ENCODE measurements around the gene DNAJC4. TPM values are rescaled to one million over a fixed set of nuclear protein-coding genes. Genes with fewer than 3 reads are reported as not detected.

Gene DNAJC4
- 10 to 100 TPM; 29.7 to 37.0 TPM for total RNA-seq

GRCh38 chr11:64230171-64230984 is at the start of gene DNAJC4:
DNAJC4 (plus strand) TSS chr11:64230548; CDS start chr11:64230855, 307 bp downstream.
- CTCF ChIA-PET: interaction anchor here (1.0 to 3.5 kb wide), 5 partner anchors 15 to 101 kb away, joined by 3 to 18 read pairs (median 5); partner anchors contain the start of gene FERMT3
- H3K4me1 Mint-ChIP-seq: peaks cover 43% of the 10 kb centered on the region
- ATAC-seq (peak; percentile 62), DNase-seq (peak; percentile 95)
- no peaks in the 10 kb centered on the region for H3K9me3 Mint-ChIP-seq (ENCODE audit: low read depth)
- no peaks in the 10 kb centered on the region for H3K27me3 Mint-ChIP-seq
- peaks cover 1% of the 10 kb centered on the region for H3K36me3 Mint-ChIP-seq
- H3K27ac Mint-ChIP-seq: peak within 1 kb of the TSS; percentile 85
- H3K4me3 Mint-ChIP-seq: peak within 1 kb of the TSS; percentile 76

GRCh38 chr11:64180891-64181290 is 49.5 kb upstream of the DNAJC4 start:
- H3K4me1 Mint-ChIP-seq: peaks cover 53% of the 10 kb centered on the region
- H3K27ac Mint-ChIP-seq: no peak overlapping the region
- DNase-seq (no peak), ATAC-seq (no peak)
- peaks cover 2% of the 10 kb centered on the region for H3K36me3 Mint-ChIP-seq
- no peaks in the 10 kb centered on the region for H3K9me3 Mint-ChIP-seq (ENCODE audit: low read depth)
- H3K27me3 Mint-ChIP-seq: no peaks in the 10 kb centered on the region
- H3K4me3 Mint-ChIP-seq: no peak overlapping the region
- CTCF ChIA-PET: interaction anchor here (1.2 to 1.8 kb wide), 2 partner anchors 24 to 181 kb away, joined by 3 to 4 read pairs; no protein-coding TSS in a partner anchor

- Mint-ChIP-seq H3K4me3 (no peak overlapping the region), H3K36me3 (peaks cover 3% of the 10 kb centered on the region), H3K9me3 (ENCODE audit: low read depth) (no peaks in the 10 kb centered on the region), H3K27ac (peak overlapping the region; percentile 31), H3K4me1 (peaks cover 51% of the 10 kb centered on the region), H3K27me3 (no peaks in the 10 kb centered on the region)
- no peak for ATAC-seq
- CTCF ChIA-PET: interaction anchor here (0.9 to 1.8 kb wide), 4 partner anchors 23 to 182 kb away, joined by 3 to 4 read pairs (median 4); partner anchors contain the start of gene FERMT3
- DNase-seq: peak; percentile 68
These were observed 48.6 kb upstream of the DNAJC4 start for GRCh38 chr11:64181506-64182411.

- ATAC-seq: no peak
- Mint-ChIP-seq H3K9me3 (ENCODE audit: low read depth) (no peaks in the 10 kb centered on the region), H3K27me3 (no peaks in the 10 kb centered on the region), H3K4me1 (peaks cover 43% of the 10 kb centered on the region), H3K4me3 (no peak overlapping the region), H3K36me3 (peaks cover 8% of the 10 kb centered on the region), H3K27ac (no peak overlapping the region)
- CTCF ChIA-PET: interaction anchor here (1.4 to 11.0 kb wide), 3 partner anchors 18 to 34 kb away, joined by 5 to 126 read pairs (median 7); partner anchors contain the start of genes FERMT3 and MACROD1
- no peak for DNase-seq
These were observed 46.5 kb upstream of the DNAJC4 start for GRCh38 chr11:64183890-64184289.

- CTCF ChIA-PET: interaction anchor here (0.6 to 11.0 kb wide), 18 partner anchors 9 to 239 kb away, joined by 3 to 126 read pairs (median 5); partner anchors contain the start of genes CATSPERZ, FERMT3, FKBP2 and MACROD1
- DNase-seq: no peak
- Mint-ChIP-seq H3K4me3 (no peak overlapping the region), H3K27ac (peak overlapping the region; percentile 96), H3K36me3 (peaks cover 14% of the 10 kb centered on the region), H3K27me3 (no peaks in the 10 kb centered on the region), H3K9me3 (ENCODE audit: low read depth) (no peaks in the 10 kb centered on the region), H3K4me1 (peaks cover 49% of the 10 kb centered on the region)
- peak; percentile 1 for ATAC-seq
These were observed 45.1 kb upstream of the DNAJC4 start for GRCh38 chr11:64185175-64185692.

GRCh38 chr11:64185693-64186491 is 44.5 kb upstream of the DNAJC4 start, which contains the start of gene STIP1:
STIP1 (plus strand) TSS chr11:64186171; CDS start chr11:64186262, 91 bp downstream.
- H3K9me3 Mint-ChIP-seq (ENCODE audit: low read depth): no peaks in the 10 kb centered on the region
- H3K4me1 Mint-ChIP-seq: peaks cover 53% of the 10 kb centered on the region
- peak; percentile 93 for ATAC-seq
- no peaks in the 10 kb centered on the region for H3K27me3 Mint-ChIP-seq
- DNase-seq: peak; percentile 100
- H3K36me3 Mint-ChIP-seq: peaks cover 17% of the 10 kb centered on the region
- CTCF ChIA-PET: interaction anchor here (0.6 to 11.0 kb wide), 18 partner anchors 10 to 240 kb away, joined by 3 to 126 read pairs (median 4); partner anchors contain the start of genes CATSPERZ, FERMT3, FKBP2 and NUDT22
- no peak within 1 kb of the TSS for H3K4me3 Mint-ChIP-seq
- H3K27ac Mint-ChIP-seq: peak within 1 kb of the TSS; percentile 96

- no peaks in the 10 kb centered on the region for H3K9me3 Mint-ChIP-seq (ENCODE audit: low read depth)
- no peak overlapping the region for H3K27ac Mint-ChIP-seq
- no peak overlapping the region for H3K4me3 Mint-ChIP-seq
- peaks cover 47% of the 10 kb centered on the region for H3K4me1 Mint-ChIP-seq
- ATAC-seq: no peak
- peak; percentile 81 for DNase-seq
- H3K27me3 Mint-ChIP-seq: no peaks in the 10 kb centered on the region
- peaks cover 17% of the 10 kb centered on the region for H3K36me3 Mint-ChIP-seq
- CTCF ChIA-PET: interaction anchor here (0.9 to 11.0 kb wide), 16 partner anchors 11 to 173 kb away, joined by 3 to 126 read pairs (median 4); partner anchors contain the start of genes CATSPERZ, FERMT3, NUDT22 and TRPT1
These were observed 43.7 kb upstream of the DNAJC4 start for GRCh38 chr11:64186492-64187165.

GRCh38 chr11:64192434-64192833 is 37.9 kb upstream of the DNAJC4 start:
- Mint-ChIP-seq H3K4me1 (peaks cover 42% of the 10 kb centered on the region), H3K27me3 (no peaks in the 10 kb centered on the region), H3K36me3 (peaks cover 52% of the 10 kb centered on the region), H3K27ac (no peak overlapping the region), H3K9me3 (ENCODE audit: low read depth) (no peaks in the 10 kb centered on the region), H3K4me3 (no peak overlapping the region)
- DNase-seq (no peak), ATAC-seq (no peak)
- CTCF ChIA-PET: interaction anchor here (1.1 to 11.0 kb wide), 2 partner anchors 11 to 54 kb away, joined by 3 to 126 read pairs; partner anchors contain the start of gene FERMT3

GRCh38 chr11:64196626-64197025 is 33.7 kb upstream of the DNAJC4 start:
- Mint-ChIP-seq H3K4me3 (no peak overlapping the region), H3K36me3 (peaks cover 57% of the 10 kb centered on the region), H3K4me1 (peaks cover 29% of the 10 kb centered on the region), H3K27me3 (no peaks in the 10 kb centered on the region), H3K9me3 (ENCODE audit: low read depth) (no peaks in the 10 kb centered on the region), H3K27ac (no peak overlapping the region)
- CTCF ChIA-PET: interaction anchor here (1.5 to 2.3 kb wide), 3 partner anchors 11 to 104 kb away, joined by 3 to 7 read pairs (median 5); partner anchors contain the start of genes NUDT22 and STIP1
- ATAC-seq: no peak
- no peak for DNase-seq

- no peaks in the 10 kb centered on the region for H3K9me3 Mint-ChIP-seq (ENCODE audit: low read depth)
- H3K27ac Mint-ChIP-seq: no peak overlapping the region
- ATAC-seq (no peak), DNase-seq (no peak)
- peaks cover 64% of the 10 kb centered on the region for H3K36me3 Mint-ChIP-seq
- H3K4me1 Mint-ChIP-seq: peaks cover 30% of the 10 kb centered on the region
- no peak overlapping the region for H3K4me3 Mint-ChIP-seq
- CTCF ChIA-PET: interaction anchor here (2.1 to 2.3 kb wide), 2 partner anchors 13 to 102 kb away, joined by 5 to 7 read pairs; partner anchors contain the start of gene STIP1
- H3K27me3 Mint-ChIP-seq: no peaks in the 10 kb centered on the region
These were observed 31.8 kb upstream of the DNAJC4 start for GRCh38 chr11:64198511-64198910.

- DNase-seq: no peak
- no peak for ATAC-seq
- CTCF ChIA-PET: interaction anchor here (1.0 to 9.6 kb wide), 4 partner anchors 13 to 102 kb away, joined by 3 to 169 read pairs (median 89); partner anchors contain the start of genes CATSPERZ, DNAJC4, ESRRA and PLCB3
- peaks cover 42% of the 10 kb centered on the region for H3K4me1 Mint-ChIP-seq
- no peak overlapping the region for H3K4me3 Mint-ChIP-seq
- peak overlapping the region; percentile 7 for H3K27ac Mint-ChIP-seq
- no peaks in the 10 kb centered on the region for H3K27me3 Mint-ChIP-seq
- peaks cover 57% of the 10 kb centered on the region for H3K36me3 Mint-ChIP-seq
- H3K9me3 Mint-ChIP-seq (ENCODE audit: low read depth): no peaks in the 10 kb centered on the region
These were observed 28.8 kb upstream of the DNAJC4 start for GRCh38 chr11:64201543-64201942.

Data from activated CD8-positive, alpha-beta memory T cell treated with anti-CD3 and anti-CD28 coated beads, Interleukin-2, amount 10 ng/mL, durations not matched to agents 7 days and 5 days (primary cell).